Endodermal cell (in vitro differentiated cells): ENCODE measurements around the gene ANKRD33B. TPM values are rescaled to one million over a fixed set of nuclear protein-coding genes. Genes with fewer than 3 reads are reported as not detected.
"Not testable (repeated sequence)": the region's sequence is repeated elsewhere in the genome, so short reads cannot be mapped to it uniquely, and the experiment has no call there.

Source experiments
- DNase-seq: peaks from one replicate; pipeline ENCODE4 v3.0.0-alpha.2; 2017
- H3K27ac ChIP-seq: 2 replicates; pipeline ENCODE4 v1.5.1; 2013; ENCODE audit warnings: mild to moderate bottlenecking, low read depth, low read length, moderate library complexity
- H3K27me3 ChIP-seq: 2 replicates; pipeline ENCODE4 v1.6.1; 2013; ENCODE audit warnings: mild to moderate bottlenecking, low read length, moderate library complexity; ENCODE audit not compliant: insufficient read depth, control insufficient read depth, poor library complexity, severe bottlenecking
- H3K36me3 ChIP-seq: 2 replicates; pipeline ENCODE4 v1.7.0; 2013; ENCODE audit warnings: mild to moderate bottlenecking, low read length, moderate library complexity; ENCODE audit not compliant: control insufficient read depth, insufficient read depth
- H3K4me1 ChIP-seq: one replicate; pipeline ENCODE4 v1.7.0; 2013; ENCODE audit warnings: low read length; ENCODE audit not compliant: control insufficient read depth, insufficient read depth
- H3K4me3 ChIP-seq: 2 replicates; pipeline ENCODE4 v1.5.1; 2013; ENCODE audit warnings: mild to moderate bottlenecking, low read length, moderate library complexity
- H3K9ac ChIP-seq: 2 replicates; pipeline ENCODE4 v1.6.1; 2013; ENCODE audit warnings: mild to moderate bottlenecking, low read length, moderate library complexity; ENCODE audit not compliant: poor library complexity, severe bottlenecking; ENCODE audit errors: extremely low read depth
- H3K9me3 ChIP-seq: 2 replicates; pipeline ENCODE4 v1.6.1; 2013; ENCODE audit warnings: mild to moderate bottlenecking, low read length, moderate library complexity; ENCODE audit not compliant: control insufficient read depth
- H3K27ac Mint-ChIP-seq: 2 replicates; pipeline ENCODE4 v1.8.0; 2020; ENCODE audit warnings: mixed read lengths
- H3K27me3 Mint-ChIP-seq: 2 replicates; pipeline ENCODE4 v1.8.0; 2021; ENCODE audit warnings: mild to moderate bottlenecking, mixed read lengths; ENCODE audit not compliant: insufficient read depth
- H3K36me3 Mint-ChIP-seq: 2 replicates; pipeline ENCODE4 v1.8.0; 2020; ENCODE audit warnings: low read depth, mixed read lengths
- H3K4me1 Mint-ChIP-seq: 2 replicates; pipeline ENCODE4 v1.8.0; 2020; ENCODE audit warnings: mixed read lengths
- H3K4me3 Mint-ChIP-seq: 2 replicates; pipeline ENCODE4 v1.8.0; 2020; ENCODE audit warnings: mild to moderate bottlenecking, moderate library complexity, mixed read lengths
- H3K9me3 Mint-ChIP-seq: 2 replicates; pipeline ENCODE4 v1.8.0; 2020; ENCODE audit warnings: mild to moderate bottlenecking, mixed read lengths
- WGBS, 2 experiments: methylation state at CpG; one replicate each; pipeline versions ENCODE4 v1.1.5 to v1.1.7; 2013; ENCODE audit warnings: missing lambda C conversion rate in 2 of 2, mixed read lengths in 1 of 2; ENCODE audit not compliant: insufficient coverage in 1 of 2, insufficient read length in 1 of 2; 5-methylcytosine and 5-hydroxymethylcytosine counted together
- total RNA-seq, 2 donors: library from RNA; stranded (reverse); fragmentation: NEBNext Ultra II Directional in 1 of 2; extraction: Animal tissue kit (Norgen Biotek cat#: 25700) in 1 of 2; gene quantifications; 2 replicates in 1 of 2; 3 replicates in 1 of 2; pipeline ENCODE4 v1.2.1, GENCODE V29; 2021
- TF ChIP-seq, protein P1 (sequence below): fragments of 200-600 bp; sonication (generic); conservative IDR thresholded peaks from 2 replicates; pipeline ENCODE4 v1.5.0; 2021; ENCODE audit warnings: antibody characterized with exemption, mild to moderate bottlenecking

The ANKRD33B gene
- total RNA-seq, 2 donors from 2014 or later, result 21.9 to 37.2 TPM

DNA sequence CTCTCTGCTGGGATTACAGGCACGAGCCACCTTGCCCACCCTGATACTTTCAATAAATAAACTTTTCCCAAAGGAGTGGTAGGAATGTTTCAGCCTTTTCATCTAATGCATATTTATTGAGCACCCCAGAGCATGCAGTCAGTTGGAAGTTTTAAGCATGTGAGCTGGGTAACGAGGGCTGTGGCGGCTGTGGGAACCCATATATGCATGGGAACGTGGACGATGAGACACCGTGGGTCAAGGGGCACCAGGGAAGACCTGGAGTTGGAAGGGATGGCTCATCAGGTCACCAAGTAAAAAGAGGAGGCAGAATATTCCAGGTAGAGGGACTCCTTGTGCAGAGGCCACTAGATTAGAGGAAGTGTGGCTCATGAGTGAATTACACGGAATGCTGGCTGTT is 64.7 kb downstream of the ANKRD33B start:
- TF ChIP-seq, protein P1, sequence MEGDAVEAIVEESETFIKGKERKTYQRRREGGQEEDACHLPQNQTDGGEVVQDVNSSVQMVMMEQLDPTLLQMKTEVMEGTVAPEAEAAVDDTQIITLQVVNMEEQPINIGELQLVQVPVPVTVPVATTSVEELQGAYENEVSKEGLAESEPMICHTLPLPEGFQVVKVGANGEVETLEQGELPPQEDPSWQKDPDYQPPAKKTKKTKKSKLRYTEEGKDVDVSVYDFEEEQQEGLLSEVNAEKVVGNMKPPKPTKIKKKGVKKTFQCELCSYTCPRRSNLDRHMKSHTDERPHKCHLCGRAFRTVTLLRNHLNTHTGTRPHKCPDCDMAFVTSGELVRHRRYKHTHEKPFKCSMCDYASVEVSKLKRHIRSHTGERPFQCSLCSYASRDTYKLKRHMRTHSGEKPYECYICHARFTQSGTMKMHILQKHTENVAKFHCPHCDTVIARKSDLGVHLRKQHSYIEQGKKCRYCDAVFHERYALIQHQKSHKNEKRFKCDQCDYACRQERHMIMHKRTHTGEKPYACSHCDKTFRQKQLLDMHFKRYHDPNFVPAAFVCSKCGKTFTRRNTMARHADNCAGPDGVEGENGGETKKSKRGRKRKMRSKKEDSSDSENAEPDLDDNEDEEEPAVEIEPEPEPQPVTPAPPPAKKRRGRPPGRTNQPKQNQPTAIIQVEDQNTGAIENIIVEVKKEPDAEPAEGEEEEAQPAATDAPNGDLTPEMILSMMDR, result no peak

DNA sequence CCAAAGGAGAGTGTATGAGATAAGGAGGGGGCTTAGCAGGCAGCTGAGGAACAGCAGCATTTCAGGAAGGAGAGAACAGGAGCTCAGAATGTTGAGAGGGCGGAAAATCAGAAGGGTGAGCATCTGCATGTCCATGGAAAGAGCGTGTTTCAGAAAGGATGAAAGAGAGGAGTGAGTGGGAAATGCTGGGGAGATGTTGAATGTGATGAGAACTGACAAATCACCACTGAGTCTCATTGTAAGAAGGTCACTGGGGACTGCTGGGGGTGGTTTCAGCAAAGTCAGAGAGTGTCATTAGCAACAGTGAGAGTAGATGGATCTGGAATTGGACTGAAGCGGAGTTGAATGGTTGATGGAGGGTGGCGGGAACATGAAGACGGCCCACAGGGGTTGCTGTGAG is 65.8 kb downstream of the ANKRD33B start:
- Histone ChIP-seq H3K36me3 (no peaks in the 10 kb centered on the region), H3K9me3 (no peaks in the 10 kb centered on the region), H3K4me1 (no peaks in the 10 kb centered on the region), H3K4me3 (no peak overlapping the region), H3K27me3 (no peaks in the 10 kb centered on the region), H3K9ac (no peak overlapping the region), H3K27ac (no peak overlapping the region)
- Mint-ChIP-seq H3K4me1 (peaks cover 14% of the 10 kb centered on the region), H3K27me3 (peaks cover 7% of the 10 kb centered on the region), H3K4me3 (no peak overlapping the region), H3K36me3 (no peaks in the 10 kb centered on the region), H3K9me3 (no peaks in the 10 kb centered on the region), H3K27ac (no peak overlapping the region)
- DNase-seq, result no peak
- TF ChIP-seq, protein P1, result no peak
- 94 to 95% methylated on average over 5 of the region's 5 CpGs for WGBS, 2 experiments

More for the DNA sequence above, 64.7 kb downstream of the ANKRD33B start:
- H3K27ac Mint-ChIP-seq, result no peak overlapping the region
- H3K27me3 Mint-ChIP-seq, result peaks cover 7% of the 10 kb centered on the region
- H3K9me3 Mint-ChIP-seq, result no peaks in the 10 kb centered on the region
- H3K4me1 Mint-ChIP-seq, result peaks cover 21% of the 10 kb centered on the region
- Histone ChIP-seq H3K9me3 (no peaks in the 10 kb centered on the region), H3K27me3 (no peaks in the 10 kb centered on the region), H3K4me1 (no peaks in the 10 kb centered on the region), H3K27ac (no peak overlapping the region), H3K9ac (no peak overlapping the region), H3K4me3 (no peak overlapping the region), H3K36me3 (no peaks in the 10 kb centered on the region)
- H3K4me3 Mint-ChIP-seq, result no peak overlapping the region
- DNase-seq, result no peak
- H3K36me3 Mint-ChIP-seq, result no peaks in the 10 kb centered on the region
- WGBS, 2 experiments, result 88 to 89% methylated on average over 6 to 7 of the region's 7 CpGs

DNA sequence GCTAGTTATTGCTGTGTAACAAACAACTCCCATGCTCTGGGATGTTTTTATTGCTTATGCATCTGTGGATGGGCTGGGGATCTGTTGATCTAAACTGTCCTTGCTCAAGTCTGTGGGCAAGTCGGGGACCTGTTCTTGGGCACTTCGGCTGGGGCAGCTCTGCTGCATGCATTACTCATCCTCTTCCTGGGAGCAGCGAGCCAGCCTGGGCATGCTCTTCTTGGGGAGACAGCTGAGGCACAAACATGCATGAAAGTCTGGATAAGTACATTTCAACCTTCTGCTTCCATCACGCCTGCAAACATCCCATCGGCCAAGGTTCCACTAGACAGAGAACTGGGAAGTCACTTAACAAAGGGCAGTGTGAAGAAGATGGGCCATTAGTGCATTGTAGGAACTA is 66.3 kb downstream of the ANKRD33B start:
- TF ChIP-seq, protein P1, result no peak
- Mint-ChIP-seq H3K9me3 (no peaks in the 10 kb centered on the region), H3K4me1 (peaks cover 14% of the 10 kb centered on the region), H3K36me3 (no peaks in the 10 kb centered on the region), H3K27ac (no peak overlapping the region), H3K4me3 (no peak overlapping the region), H3K27me3 (peaks cover 7% of the 10 kb centered on the region)
- WGBS, 2 experiments, result 87 to 95% methylated on average over 3 to 5 of the region's 5 CpGs
- Histone ChIP-seq H3K36me3 (no peaks in the 10 kb centered on the region), H3K4me1 (no peaks in the 10 kb centered on the region), H3K4me3 (no peak overlapping the region), H3K27ac (no peak overlapping the region), H3K9me3 (no peaks in the 10 kb centered on the region), H3K9ac (no peak overlapping the region), H3K27me3 (no peaks in the 10 kb centered on the region)
- DNase-seq, result no peak

DNA sequence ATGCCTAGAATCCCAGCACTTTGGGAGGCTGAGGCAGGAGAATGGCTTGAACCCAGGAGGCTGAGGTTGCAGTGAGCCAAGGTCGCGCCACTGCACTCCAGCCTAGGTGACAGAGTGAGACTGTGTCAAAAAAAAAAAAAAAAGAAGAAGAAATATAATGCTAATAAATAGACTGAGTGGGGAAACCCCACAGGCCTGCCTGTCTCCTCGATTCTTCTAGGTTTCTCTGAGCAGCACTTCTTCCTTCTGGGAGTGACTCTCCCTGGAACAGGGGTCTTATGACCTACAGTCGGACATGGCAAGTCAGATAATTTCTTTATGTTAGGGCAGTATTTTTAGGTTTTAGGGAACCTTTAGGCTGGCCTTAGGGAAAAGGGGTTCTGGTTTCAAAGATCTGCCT is 66.9 kb downstream of the ANKRD33B start:
- 87 to 90% methylated on average over 3 to 4 of the region's 4 CpGs for WGBS, 2 experiments
- H3K9me3 Mint-ChIP-seq, H3K9ac ChIP-seq, H3K27me3 Mint-ChIP-seq, H3K36me3 ChIP-seq, H3K4me3 ChIP-seq, DNase-seq, H3K9me3 ChIP-seq, H3K4me3 Mint-ChIP-seq, H3K27ac Mint-ChIP-seq, H3K4me1 ChIP-seq, H3K36me3 Mint-ChIP-seq, H3K27ac ChIP-seq, H3K27me3 ChIP-seq: not testable (repeated sequence)
- peaks cover 19% of the 10 kb centered on the region for H3K4me1 Mint-ChIP-seq
